HG03342 (cell line): Measurements from ENCODE around the gene SSR2.
A peak's percentile ranks its signal among the peaks of the same experiment; 100 is the strongest.
"Not testable (repeated sequence)": the region's sequence is repeated elsewhere in the genome, so short reads cannot be mapped to it uniquely, and the experiment has no call there.

Source experiments
- ATAC-seq: cut with Tn5 transposase; IDR thresholded peaks from one replicate; pipeline ENCODE4 v1.9.1; 2021; ENCODE audit warnings: mild to moderate bottlenecking, moderate library complexity; ENCODE audit not compliant: unreplicated experiment

The SSR2 gene

DNA sequence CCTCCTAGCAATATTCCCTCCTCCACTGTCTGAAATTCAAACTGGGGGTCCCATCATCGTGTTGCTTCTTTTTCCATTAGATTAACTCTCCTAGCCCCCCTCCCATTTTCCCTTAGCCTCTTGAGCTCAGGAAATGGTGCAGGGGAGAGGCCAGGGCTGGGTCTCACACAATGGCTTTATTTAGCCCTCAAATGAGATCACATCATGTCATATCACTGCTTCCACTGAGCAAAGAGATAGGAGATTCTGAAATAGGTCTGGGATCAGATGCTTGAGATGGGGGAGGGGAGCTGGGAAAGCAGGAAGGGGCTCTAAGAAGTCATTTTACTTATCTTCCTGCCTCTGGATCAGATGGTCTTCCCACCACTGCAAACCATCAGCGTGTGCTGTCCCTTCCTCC, 24.6 kb downstream of the SSR2 start:
- ATAC-seq: no peak

DNA sequence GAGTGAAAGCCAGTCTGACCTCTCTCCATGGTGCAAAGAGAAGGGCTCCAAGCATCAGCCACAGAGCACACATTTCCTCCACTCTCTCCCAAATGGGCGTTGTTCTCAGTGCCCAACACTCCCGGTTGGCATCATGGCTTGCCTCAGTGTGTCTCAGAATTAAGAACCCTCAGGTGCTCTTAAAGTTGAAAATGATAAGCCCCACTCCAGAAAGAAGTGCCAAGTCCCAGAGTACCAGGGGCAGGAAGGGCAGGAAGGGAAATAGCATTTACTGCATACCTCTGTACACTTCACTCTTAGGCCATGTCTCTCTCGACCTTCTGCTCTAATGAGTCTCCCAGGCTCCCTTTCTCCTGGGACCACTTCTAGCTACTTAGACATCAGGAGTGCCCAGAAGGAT, 27.2 kb downstream of the SSR2 start:
- no peak for ATAC-seq

DNA sequence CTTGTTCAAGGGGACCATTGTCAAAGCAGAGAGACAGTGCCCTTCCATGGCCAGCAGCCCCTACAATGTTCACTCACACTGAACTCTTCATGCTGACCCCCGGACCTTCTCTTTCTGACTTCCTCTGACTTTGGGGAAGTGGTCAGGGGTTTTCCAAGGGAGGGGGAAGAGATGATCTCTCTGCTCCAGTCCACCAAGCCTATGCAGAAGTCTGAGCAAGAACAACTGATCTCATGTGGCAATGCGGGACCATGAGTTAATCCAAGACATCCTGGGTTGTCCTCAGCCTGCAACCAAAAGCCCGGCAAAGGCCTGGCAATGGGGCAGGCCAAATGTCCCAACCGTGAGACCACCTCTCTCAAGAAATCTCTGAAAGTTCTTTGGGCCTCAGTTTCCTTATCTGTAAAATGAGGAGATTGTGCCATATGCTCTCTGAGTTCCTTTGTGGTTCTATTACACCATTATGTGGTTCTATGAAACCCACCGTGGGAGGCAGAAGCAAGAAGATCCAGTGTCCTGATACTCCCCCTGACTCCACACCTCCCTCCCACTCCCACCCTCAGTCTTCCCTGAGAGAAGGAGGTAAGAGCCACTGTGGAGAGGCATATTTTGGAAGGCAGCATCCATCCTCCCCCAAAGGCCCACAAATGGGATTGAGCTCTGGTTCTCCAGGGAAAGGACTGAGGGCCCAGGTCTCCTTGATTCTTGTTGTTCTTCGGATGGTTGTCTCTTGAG, 30.6 kb downstream of the SSR2 start:
- ATAC-seq: no peak

DNA sequence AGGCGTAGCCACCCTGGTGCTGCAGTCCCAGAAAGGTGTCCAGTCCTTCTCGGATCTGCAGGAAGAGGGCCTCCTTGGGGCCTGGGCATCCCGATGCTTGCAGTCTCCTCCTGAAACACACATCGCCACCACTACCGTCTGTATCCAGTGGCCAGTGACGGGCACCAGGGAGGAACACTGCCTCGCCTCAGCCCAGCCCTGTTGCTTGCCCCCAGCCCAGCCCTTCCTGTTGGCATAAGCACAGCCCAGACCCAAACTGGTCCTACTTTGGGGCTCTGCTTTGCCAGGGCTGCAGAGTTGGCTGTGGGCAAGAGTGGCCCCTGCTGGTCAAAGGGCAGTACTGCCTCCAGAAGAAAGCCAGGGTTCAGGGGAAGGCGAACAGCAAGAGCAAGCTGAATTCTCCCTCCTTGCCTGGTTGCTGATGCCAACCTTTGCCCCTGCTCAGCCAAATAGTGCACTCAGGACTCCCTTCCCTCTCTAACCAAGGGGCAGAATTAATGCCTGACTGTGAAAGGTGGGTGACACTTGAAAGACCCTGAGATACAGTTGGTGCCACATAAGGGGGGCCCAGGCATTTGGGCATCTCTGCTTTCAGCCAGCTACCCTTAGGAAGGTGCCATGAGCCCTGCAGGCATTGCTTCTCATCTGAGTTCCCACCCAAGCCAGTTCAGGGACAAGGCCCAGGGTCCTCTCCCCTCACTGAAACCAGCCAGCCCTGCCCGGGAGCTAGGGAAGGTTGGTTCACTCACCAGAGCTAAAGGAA, 31.3 kb downstream of the SSR2 start:
- no peak for ATAC-seq

DNA sequence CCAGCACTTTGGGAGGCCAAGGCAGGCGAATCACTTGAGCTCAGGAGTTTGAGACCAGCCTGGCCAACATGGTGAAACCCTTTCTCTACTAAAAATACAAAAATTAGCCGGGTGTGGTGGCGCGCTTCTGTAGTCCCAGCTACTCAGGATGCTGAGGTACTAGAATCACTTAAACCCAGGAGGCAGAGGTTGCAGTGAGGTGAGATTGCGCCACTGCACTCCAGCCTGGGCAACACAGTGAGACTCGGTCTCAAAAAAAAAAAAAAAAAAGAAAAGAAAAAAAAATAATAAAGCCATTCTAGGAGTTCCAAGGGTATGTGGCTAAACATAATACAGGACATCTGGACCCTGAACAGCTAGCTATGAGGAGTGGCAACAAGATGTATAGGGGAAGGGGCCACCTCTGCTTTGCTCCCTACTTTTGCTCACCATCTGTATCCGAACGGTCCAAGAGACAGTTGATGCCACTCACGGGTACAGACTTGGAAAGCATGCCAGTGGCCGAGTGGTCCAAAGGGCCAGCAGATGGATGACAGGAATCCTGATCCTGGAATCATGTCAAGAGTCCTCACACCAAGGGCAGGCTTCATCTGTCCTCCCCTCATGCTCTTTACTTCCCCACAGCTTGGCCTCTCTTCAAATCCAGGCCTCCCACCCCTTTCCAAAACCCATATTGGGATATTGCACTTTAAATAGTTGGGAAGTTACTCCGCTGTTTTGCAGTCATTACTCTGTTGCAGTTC, 35.7 kb downstream of the SSR2 start:
- ATAC-seq: not testable (repeated sequence)

DNA sequence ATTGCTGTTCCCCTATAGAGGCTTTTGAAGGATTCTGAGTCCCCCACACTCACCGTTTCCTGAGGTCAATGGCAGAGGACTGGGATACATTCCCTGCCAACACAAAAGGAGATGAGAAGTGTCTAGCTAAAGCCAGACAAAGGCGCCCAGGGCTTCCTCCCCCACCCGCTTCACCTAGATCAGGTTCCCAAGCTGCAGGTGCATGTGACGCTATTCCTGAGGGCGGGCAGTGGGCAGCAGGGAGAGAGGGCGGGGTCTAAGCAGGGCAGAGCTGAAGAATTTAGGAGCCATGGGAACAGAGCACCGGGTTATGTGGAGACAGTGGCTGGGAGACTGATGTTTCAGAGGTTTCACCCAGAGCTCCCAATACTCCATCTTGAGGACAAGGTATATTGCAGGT, 36.4 kb downstream of the SSR2 start:
- ATAC-seq: no peak

DNA sequence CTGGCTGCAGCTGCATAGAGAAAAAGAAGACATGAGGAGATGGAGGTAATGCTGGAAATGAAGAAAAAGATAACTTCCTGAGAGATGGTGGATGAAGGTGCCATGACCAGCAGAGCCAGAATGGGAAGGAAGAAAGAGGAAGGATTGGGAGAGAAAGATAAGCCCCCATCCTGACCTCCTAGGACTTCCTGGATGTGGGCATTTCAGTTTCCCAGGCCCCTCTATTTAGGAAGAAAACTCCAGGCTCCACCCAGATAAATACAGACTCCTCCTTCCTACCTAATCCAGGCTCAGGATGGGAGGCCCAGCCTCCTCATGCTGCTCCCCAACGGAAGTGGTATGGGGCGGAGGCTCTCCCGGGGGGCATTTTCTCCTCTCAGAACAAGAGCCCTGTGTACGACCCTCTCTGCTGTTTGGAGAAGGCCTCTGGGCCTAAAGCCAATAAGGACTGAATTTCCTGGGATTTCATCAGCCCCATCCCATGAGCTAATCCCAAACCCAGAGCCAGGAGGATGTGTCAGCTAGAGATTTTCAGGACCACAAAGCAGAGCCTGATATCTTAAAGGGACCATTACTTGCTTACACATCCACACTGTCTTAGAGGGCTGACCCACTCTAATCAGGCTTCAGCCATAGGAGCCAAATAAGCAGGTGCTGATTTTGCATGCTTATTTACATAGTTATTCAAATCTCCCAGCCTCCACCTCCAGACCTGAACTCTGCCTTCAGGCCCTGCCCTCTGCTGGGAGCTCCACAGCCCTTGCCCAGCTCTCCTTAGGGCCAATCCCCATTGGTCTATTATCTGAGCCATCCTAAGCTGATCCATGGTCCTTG, 37.3 kb downstream of the SSR2 start:
- peak; percentile 51 for ATAC-seq

DNA sequence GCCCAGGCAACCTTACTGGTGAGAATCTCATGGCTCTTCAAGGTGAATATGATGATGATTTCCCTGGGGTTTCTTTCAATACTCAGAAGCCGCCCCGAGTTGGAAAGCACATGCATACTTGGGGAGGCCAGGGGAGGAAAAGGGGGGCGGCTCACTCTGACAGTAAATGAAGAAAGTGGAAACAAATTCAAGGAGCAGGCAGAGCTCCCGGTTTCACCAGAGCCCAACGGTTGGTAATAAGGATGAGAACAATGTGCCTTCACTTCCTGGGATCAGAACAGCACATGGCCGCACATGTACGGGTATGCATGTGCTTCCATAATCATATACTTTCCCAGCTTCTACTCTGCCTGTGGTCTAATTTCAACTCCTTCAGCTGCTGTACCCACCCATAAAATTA, 38.6 kb downstream of the SSR2 start:
- ATAC-seq: no peak

DNA sequence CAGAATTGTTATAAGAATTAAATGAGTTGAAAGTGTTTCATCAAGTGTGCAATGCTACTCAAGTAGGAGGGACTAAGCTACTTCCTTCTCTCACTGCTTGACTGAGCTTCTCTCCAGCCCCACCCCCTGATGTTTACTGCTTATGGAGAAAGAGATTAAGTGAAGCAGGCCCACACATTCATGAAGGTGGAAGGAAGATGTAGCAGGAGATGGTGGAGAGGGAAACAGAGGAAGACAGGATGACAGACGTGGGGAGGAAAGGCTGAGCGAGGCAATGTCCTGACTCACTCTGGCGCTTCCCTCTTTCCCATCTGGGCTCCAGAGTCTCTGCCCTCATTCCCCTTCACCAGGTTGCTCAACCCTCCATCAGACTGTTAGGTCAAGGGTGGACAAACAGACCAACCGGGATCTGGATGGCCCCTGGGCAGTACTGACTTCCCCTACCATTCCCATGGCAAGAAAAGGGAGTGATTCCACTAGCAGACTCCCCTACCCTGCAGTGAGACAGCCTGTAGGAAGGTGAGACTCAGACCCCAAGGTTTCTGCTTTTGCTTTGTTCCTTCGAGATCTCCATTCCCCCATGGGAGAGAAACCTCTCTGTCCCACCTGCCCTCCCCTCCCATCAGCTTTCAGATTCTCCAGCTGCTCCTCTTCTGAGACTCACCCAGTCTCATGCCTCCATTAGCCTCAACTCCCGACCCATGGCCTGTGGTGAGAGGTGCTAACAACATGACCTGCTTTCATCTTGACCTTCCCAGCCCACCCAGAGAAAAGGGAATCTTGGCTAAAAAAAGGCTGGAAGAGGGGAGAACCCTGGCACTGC, 39.3 kb downstream of the SSR2 start:
- ATAC-seq: no peak

DNA sequence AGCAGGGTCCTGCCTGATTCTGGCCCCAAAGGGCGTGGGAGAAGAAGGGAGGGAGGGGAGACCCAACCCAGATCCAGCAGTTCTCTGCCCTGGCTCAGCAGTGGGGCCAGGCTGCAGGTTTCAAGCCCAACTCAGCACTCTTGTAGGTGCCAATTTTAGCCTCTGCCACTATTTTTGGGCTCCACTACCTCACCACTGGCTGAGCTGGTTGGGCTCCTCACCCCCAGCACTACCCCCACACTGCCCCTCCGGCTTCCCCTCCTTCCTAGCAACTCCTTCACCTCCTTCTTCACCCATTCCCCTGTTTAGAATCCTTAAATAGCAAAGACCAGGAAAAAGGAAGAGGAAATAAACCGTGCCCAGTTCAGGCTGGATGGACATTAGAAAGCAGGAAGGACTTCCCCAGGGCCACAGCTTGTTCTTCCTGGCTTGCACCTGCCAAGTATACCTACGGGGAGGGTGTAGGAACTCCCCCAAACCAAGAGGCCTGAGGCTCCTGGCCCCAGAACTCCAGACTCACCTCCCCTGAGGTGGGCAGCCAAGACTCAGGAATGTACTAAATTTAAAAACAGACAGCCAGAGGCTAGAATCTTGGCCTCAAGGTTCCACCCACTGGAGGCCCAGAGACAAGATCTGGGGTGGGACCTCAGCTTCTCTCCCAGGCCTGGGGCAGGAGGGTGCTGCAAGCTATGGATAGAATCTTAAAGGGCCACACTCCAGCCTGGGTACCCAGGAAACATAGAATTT, 41.0 kb downstream of the SSR2 start:
- no peak for ATAC-seq

DNA sequence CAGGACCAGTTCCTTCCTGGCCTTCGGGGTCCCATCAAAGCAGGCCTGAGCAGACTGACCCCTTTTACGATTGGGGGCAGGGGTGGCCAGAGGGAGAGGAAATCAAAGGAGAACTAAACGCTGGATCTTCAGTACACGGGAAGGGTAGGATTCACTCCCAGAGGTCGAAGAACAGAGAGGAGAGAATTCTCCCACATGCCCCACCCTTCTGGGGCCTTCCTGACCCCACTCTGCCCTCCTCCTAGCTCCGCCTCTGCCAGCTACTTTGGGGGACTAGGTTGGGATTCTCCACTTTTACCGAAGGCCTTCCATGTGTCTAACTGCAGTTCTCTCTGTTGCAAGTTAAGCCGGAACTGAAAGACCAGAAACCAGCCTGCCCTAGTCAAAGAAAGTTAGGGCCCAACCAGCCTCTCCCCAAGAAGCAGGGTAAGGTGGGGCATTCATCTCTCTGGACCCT, 41.8 kb downstream of the SSR2 start:
- no peak for ATAC-seq

DNA sequence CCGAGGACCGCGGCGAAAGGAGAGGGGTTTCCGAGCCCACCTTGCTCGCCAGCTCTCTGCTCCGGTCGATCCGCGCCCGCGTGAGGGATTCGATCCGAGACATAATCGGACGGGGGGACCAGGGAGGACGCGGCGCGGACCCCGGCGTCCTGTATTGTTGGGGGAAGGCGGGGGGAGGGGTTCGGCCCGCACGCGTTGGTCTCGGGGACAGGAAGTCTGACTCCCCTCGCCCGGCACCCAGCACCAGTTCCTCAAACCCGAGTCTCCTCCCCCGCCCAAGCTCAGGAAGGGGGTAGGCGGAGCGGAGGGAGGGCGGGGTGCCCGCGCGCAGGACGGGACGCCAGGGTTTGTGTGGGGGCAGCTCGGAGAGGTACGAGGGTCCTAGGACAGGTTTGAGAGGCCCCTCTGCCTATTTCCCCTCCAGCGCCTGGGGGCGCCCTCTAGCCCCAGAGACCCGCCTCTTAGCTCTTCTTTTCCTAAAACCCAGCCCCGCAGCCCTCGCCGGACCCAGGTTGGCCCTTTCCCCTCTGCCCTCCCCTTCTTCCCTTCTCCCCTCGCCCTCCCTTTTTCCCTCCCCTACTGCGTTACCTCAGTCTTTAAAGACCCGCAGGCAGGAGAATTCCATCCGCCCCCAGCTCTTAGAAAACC, 42.3 kb downstream of the SSR2 start, which contains the start of gene ARHGEF2:
ARHGEF2 (minus strand) TSS at position 223 of the 648 bp plus-strand sequence; CDS start at position 103, 120 bp downstream.
- peak; percentile 45 for ATAC-seq

DNA sequence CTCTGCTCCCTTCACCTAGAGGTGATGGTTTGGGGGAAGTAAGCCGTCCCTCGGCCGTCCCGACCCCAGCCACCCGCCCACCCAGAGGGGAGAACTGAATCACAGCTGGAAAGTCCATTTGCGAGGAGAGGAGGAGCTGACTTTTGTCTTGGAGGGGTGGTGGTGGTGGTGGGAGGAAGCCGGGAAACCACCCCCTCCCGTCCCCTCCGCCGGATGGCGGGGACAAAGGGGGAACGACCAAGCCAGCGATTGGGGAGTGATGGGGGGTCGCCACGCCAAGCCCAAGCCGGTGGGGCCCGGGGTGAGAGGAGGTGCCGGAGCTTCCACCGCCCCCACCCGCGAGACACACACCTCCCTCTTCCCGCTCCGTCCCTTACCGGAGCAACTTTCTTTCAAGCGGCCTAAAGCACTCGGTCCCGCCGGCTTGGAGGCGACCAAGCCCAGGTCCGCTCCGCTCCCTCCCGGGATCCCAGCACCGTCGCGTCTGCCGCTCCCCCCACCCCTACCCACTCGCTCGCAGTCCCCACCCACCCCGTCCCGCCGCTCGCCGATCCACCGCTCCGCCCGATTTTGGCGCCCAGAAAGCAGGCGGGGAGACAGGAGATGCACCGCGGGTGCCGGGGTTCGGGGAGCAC, 42.9 kb downstream of the SSR2 start:
- ATAC-seq: peak; percentile 5

DNA sequence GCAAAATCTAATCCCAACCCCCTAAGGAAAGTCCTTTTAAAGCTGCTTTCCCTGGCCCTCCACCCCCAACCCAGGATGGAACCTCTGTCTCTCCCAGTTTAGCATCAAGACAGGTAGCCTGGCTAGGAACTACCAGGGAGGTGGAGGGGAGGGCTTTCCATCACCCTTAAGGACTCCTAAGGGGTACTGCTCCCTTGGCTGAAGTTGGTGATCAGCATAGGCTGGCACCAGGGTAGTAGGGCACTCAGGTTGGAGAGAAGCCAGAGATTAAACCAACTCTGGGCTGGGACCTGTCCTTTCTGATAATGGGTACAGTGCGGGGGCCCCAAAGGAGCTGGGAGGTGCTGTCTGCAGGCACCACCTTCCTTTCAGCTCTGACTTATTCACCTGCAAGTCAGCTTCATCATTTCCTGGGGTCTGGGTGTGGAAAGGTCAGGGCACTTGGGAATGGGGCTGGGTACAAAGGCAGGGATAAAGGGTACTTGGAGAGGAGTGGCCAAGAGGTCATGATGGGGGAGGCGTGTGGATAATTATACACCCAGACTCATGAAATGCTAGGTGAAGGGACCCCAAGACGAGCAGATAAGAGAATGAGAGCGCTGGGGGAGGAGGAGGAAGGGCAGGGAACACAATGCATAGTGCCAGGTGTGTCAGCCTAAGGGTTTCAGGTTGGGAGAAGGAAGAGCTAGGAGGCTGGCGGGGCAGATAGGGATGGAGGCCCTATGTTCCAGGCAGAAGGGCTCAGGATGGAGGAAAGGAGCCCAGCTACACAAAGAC, 43.6 kb downstream of the SSR2 start:
- ATAC-seq: no peak

DNA sequence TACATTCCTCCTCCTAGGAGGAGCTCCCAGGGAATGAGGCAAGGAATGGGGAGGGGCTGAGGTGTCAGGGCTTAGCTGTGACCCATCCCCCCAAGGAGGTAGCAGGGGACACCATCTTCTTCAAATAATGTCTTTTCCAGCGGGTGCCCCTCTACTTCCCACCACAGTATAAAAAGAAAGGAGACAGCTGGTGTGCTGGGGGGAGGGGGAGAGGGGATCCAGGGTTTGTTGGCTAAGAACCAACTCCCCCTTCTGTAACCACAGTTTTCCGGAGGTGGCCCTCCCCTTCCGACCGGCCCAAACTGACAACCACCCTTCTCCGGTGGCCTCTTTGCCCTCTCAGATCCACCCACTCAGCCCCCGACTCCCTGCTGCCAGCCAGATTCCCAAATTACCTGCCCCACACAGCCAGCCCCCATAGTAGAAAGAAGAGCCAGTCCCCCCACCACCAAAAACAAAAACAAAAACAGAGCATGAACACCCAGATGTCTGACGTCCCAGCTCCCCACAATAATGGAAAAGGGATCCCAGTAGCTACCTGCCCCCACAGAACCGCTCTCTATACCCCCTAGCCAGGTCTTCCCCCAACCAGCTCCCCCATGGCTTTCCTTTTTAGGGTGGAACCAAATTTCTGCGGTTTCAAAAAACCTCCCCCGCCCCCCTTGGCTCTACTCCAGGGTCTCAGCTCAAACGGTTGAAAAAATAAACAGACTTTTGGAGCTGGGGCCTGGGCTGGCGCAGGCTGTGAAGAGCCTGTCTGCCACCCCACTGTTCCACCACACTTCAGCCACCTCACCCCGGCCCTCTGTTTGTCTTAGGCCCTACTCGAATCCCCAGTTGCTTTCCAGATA, 44.5 kb downstream of the SSR2 start:
- no peak for ATAC-seq

DNA sequence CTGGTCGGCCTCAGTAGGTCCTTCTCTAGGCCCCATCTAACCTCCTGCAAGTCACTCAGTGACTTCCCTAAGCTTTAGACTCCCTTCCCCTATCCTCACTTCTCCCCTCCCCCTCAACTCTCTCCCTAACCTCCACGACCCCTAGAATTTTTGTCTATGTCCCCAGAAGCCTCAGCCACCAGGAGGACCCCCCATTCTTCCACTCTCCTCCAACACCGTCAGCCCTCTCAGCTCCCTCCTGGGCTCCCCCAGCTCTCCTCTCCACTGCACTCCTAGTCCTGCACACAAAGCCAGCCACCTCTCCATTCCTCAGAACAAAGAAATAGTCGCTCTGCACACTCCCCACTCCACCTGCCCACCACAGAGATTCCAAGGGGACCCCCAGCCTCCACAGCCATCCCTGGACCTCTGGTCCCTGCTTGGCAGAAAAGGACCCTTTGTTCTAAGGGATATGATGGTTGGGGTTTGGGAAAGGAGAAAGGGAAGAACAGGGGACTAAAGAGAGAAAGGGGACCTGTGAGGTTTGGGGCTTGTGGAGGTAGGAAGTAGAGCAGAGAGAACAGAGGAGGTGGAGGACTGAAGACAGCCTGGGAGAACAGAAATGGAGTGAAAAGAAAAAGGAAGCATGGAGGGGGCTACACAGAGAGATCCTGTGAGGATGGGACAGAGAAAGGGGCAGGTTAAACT, 45.2 kb downstream of the SSR2 start:
- no peak for ATAC-seq
